ENCODE results near the gene DCST1. TPM values are rescaled to one million over a fixed set of nuclear protein-coding genes. Genes with fewer than 3 reads are reported as not detected.

Gene DCST1
- total and polyA plus RNA-seq, 2 of the 13 experiments (the other 11 are each of a cell fraction or from before 2014, with no cell fraction given): 0.04 TPM; not detected in 1

DNA sequence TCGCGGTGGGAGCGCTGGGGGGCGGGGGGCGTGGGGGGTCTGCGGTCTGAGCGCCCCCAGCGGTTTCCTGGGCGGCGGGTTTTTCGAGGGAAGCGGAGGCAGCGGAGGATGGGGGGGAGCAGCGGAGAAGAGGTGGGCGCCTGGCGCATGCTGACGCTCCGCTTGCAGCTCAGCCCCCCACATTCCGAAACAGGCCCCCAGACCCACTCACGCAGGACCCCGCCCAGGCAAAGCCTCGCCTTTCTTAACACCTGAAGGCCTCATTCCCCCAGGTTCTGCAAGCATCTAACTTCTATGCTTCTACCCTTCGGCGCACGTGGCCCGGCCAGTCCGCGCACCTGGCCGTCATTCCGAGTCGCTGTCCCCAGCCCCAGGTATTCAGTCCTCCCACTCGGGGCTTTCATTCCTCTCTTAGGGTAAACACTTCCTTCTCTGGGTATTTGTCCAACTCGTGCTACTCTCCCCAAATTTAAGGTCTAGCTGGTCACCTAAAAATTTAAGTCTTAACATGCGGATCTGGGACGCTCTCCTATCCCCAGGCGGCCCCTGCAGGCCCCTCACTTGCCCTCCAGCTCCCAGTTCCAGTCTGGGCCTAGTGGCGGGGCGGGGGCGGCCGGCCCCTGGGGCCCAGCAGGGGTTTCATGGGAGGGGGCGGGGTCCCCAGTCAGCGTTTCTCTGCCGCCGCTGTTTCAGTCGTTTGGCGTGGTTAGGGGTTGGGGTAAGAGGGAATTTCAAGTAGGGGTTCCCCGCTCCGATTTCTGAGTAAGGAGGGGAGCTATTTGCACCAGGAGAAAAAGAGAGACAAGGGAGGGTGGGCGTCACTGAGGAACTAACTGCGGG is 33.8 kb upstream of the DCST1 start (continued):
- TF ChIP-seq, protein P1, sequence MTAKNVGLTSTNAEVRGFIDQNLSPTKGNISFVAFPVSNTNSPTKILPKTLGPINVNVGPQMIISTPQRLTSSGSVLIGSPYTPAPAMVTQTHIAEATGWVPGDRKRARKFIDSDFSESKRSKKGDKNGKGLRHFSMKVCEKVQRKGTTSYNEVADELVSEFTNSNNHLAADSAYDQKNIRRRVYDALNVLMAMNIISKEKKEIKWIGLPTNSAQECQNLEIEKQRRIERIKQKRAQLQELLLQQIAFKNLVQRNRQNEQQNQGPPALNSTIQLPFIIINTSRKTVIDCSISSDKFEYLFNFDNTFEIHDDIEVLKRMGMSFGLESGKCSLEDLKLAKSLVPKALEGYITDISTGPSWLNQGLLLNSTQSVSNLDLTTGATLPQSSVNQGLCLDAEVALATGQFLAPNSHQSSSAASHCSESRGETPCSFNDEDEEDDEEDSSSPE (CRISPR knock-in tag; IDR thresholded peaks at IDR 0.05): peak; percentile 43; the same call in 1 of the 2 replicates
- TF ChIP-seq STAG1 (CRISPR knock-in tag; IDR thresholded peaks at IDR 0.05) (no peak), POLR2AphosphoS5 (IDR thresholded peaks at IDR 0.05; ENCODE audit: low read depth, low read length) (peak; percentile 23; the same call in 1 of the 2 replicates), KLF12 (CRISPR knock-in tag; IDR thresholded peaks at IDR 0.05; ENCODE audit: borderline replicate concordance) (peak; percentile 38; the same call in 1 of the 2 replicates), ZEB1 (IDR thresholded peaks at IDR 0.05; ENCODE audit: insufficient replicate concordance, low read depth) (no peak), ELF3 (CRISPR knock-in tag; IDR thresholded peaks at IDR 0.05) (no peak), HINFP (CRISPR knock-in tag; IDR thresholded peaks at IDR 0.05; ENCODE audit: low read depth) (no peak), IKZF1 (IDR thresholded peaks at IDR 0.05) (no peak), ZNF234 (CRISPR knock-in tag; conservative IDR thresholded peaks at IDR 0.05) (0 out of 2 replicates have a peak, but pooled peaks have one; percentile 83), ZNF83 (CRISPR knock-in tag; IDR thresholded peaks at IDR 0.05; ENCODE audit: borderline replicate concordance) (no peak), SMARCE1 (IDR thresholded peaks at IDR 0.05; ENCODE audit: borderline replicate concordance) (no peak), RXRA (CRISPR knock-in tag; IDR thresholded peaks at IDR 0.05) (0 out of 2 replicates have a peak, but pooled peaks have one; percentile 27), ZBTB33 (CRISPR knock-in tag; IDR thresholded peaks at IDR 0.05) (peak; percentile 49), ZNF333 (CRISPR knock-in tag; IDR thresholded peaks at IDR 0.05; ENCODE audit: borderline replicate concordance) (0 out of 2 replicates have a peak, but pooled peaks have one; percentile 21), CREM (IDR thresholded peaks at IDR 0.05) (no peak), CREM (CRISPR knock-in tag; IDR thresholded peaks at IDR 0.05) (no peak)
- TF ChIP-seq, protein P2, sequence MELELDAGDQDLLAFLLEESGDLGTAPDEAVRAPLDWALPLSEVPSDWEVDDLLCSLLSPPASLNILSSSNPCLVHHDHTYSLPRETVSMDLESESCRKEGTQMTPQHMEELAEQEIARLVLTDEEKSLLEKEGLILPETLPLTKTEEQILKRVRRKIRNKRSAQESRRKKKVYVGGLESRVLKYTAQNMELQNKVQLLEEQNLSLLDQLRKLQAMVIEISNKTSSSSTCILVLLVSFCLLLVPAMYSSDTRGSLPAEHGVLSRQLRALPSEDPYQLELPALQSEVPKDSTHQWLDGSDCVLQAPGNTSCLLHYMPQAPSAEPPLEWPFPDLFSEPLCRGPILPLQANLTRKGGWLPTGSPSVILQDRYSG (CRISPR knock-in tag; IDR thresholded peaks at IDR 0.05): no peak
- TF ChIP-seq, protein P3, sequence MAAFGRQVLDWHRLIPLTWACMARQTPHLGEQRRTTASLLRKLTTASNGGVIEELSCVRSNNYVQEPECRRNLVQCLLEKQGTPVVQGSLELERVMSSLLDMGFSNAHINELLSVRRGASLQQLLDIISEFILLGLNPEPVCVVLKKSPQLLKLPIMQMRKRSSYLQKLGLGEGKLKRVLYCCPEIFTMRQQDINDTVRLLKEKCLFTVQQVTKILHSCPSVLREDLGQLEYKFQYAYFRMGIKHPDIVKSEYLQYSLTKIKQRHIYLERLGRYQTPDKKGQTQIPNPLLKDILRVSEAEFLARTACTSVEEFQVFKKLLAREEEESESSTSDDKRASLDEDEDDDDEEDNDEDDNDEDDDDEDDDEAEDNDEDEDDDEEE (CRISPR knock-in tag; IDR thresholded peaks at IDR 0.05): peak; percentile 62; the same call in 1 of the 2 replicates
- TF ChIP-seq, protein P4, sequence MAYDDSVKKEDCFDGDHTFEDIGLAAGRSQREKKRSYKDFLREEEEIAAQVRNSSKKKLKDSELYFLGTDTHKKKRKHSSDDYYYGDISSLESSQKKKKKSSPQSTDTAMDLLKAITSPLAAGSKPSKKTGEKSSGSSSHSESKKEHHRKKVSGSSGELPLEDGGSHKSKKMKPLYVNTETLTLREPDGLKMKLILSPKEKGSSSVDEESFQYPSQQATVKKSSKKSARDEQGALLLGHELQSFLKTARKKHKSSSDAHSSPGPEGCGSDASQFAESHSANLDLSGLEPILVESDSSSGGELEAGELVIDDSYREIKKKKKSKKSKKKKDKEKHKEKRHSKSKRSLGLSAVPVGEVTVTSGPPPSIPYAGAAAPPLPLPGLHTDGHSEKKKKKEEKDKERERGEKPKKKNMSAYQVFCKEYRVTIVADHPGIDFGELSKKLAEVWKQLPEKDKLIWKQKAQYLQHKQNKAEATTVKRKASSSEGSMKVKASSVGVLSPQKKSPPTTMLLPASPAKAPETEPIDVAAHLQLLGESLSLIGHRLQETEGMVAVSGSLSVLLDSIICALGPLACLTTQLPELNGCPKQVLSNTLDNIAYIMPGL (CRISPR knock-in tag; IDR thresholded peaks at IDR 0.05; ENCODE audit: borderline replicate concordance in 1 of 2, low read depth in 1 of 2): peak in 1 of 2 experiments; percentile 43; a peak in 1 of 4 replicates
- TF ChIP-seq, protein P5, sequence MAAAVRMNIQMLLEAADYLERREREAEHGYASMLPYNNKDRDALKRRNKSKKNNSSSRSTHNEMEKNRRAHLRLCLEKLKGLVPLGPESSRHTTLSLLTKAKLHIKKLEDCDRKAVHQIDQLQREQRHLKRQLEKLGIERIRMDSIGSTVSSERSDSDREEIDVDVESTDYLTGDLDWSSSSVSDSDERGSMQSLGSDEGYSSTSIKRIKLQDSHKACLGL (CRISPR knock-in tag; IDR thresholded peaks at IDR 0.05): peak; percentile 57; the same call in 1 of the 2 replicates
